Upper lobe of left lung (tissue), 4 donors: ENCODE data around the gene TUBG2.

Experiments used
- POLR2A ChIP-seq, 4 donors: fragments of 450-650 bp; IDR thresholded peaks; one replicate each; pipeline ENCODE4 v1.5.1; 2016 to 2017; ENCODE audit warnings: antibody characterized with exemption in 4 of 4, mild to moderate bottlenecking in 2 of 4
- POLR2AphosphoS5 ChIP-seq, 2 donors: sonication (generic); formaldehyde crosslinking; IDR thresholded peaks; one replicate each; pipeline ENCODE4 v1.5.1; 2017; ENCODE audit warnings: antibody characterized with exemption in 2 of 2
- TF ChIP-seq, protein P1 (sequence below), 6 experiments: fragments of 450-650 bp in 4 of 6; fragments of 200-600 bp in 2 of 6; sonication (generic) in 2 of 6; IDR thresholded peaks; one replicate each; pipeline ENCODE4 v1.5.1; 2016 to 2019; ENCODE audit warnings: antibody characterized with exemption in 6 of 6

DNA sequence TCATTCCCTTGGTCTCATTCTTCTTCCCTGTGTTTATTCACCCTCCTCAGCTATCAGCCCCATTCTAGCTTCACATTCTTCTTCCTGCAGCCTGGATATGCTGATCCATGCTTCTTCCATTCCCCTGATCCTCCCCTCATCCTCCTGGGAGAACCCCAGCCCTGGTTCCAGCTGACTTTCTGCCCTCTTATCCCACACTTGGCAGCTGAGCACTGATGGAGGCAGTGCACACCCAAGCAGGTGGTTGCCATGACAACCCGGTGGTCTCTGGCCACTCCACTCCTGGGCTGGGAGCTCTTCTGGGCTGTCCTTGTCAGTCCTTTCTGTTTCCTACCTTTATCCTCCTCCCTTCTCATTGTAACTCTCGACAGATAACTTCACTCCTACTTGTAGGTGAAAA, 16.7 kb upstream of the TUBG2 start:
- TF ChIP-seq, protein P1, sequence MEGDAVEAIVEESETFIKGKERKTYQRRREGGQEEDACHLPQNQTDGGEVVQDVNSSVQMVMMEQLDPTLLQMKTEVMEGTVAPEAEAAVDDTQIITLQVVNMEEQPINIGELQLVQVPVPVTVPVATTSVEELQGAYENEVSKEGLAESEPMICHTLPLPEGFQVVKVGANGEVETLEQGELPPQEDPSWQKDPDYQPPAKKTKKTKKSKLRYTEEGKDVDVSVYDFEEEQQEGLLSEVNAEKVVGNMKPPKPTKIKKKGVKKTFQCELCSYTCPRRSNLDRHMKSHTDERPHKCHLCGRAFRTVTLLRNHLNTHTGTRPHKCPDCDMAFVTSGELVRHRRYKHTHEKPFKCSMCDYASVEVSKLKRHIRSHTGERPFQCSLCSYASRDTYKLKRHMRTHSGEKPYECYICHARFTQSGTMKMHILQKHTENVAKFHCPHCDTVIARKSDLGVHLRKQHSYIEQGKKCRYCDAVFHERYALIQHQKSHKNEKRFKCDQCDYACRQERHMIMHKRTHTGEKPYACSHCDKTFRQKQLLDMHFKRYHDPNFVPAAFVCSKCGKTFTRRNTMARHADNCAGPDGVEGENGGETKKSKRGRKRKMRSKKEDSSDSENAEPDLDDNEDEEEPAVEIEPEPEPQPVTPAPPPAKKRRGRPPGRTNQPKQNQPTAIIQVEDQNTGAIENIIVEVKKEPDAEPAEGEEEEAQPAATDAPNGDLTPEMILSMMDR (IDR thresholded peaks at IDR 0.05), result no peak
- TF ChIP-seq POLR2AphosphoS5 (IDR thresholded peaks at IDR 0.05) (no peak), POLR2A (IDR thresholded peaks at IDR 0.05) (no peak)
